HG03103 (cell line): ENCODE results near the gene GPC5.

Experiments used
- ATAC-seq: cut with Tn5 transposase; IDR thresholded peaks from one replicate; pipeline ENCODE4 v1.9.1; 2021; ENCODE audit warnings: low read depth; ENCODE audit not compliant: unreplicated experiment

Gene GPC5

GRCh38 chr13:91450913-91451312, 52.5 kb downstream of the GPC5 start:
- no peak for ATAC-seq

GRCh38 chr13:91454666-91455065, 56.2 kb downstream of the GPC5 start:
- ATAC-seq, result no peak

- no peak for ATAC-seq
Measured at GRCh38 chr13:91456837-91457236, 58.4 kb downstream of the GPC5 start.

- no peak for ATAC-seq
Measured at GRCh38 chr13:91459485-91459884, 61.1 kb downstream of the GPC5 start.

GRCh38 chr13:91464336-91464735, 65.9 kb downstream of the GPC5 start:
- no peak for ATAC-seq

DNA sequence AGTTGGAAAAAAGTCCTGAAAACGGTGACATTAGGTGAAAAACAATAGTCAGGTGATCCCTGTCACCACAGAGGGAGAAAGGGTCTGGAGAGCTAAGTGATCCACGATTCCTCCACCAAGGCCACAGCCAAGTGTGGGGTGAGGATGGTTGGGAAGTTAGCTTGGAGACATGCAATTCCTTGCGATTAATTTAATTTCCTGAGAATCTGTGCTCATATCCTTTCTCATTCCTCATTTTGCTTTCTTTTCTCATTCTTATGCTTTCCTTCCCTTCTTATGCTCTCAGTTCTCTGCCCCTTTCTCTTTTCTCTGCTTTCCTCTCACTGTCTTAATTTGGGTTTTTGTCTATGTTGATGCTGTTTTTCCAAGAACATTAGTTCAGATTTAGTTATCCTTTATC, 68.8 kb downstream of the GPC5 start:
- ATAC-seq, result no peak

GRCh38 chr13:91468301-91468700, 69.9 kb downstream of the GPC5 start:
- ATAC-seq, result no peak

DNA sequence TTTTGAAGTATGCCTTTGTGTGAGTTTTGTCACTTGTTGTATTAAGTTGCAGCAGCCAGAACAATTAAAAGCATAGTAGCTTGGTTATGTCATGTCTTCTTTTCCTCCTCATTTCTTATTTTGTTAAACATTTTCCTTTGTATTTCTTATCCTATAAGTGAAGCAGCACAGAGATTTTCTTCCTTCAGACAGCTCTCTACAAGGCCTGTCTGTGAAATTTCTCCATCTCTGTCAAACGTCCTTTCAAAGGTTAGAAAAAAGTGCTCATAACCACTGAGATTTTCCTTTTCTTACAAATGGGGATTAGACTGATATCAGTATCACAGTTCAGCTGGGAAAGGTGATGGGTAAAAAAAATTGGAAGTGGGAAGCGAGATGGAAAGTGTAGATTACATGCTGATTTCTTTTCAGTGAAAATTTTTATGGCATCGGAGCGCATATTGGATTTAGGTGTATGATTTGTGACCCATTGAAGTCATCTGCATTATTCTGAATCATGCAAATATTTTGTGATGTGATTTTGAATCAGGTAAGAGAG, 71.7 kb downstream of the GPC5 start:
- no peak for ATAC-seq

DNA sequence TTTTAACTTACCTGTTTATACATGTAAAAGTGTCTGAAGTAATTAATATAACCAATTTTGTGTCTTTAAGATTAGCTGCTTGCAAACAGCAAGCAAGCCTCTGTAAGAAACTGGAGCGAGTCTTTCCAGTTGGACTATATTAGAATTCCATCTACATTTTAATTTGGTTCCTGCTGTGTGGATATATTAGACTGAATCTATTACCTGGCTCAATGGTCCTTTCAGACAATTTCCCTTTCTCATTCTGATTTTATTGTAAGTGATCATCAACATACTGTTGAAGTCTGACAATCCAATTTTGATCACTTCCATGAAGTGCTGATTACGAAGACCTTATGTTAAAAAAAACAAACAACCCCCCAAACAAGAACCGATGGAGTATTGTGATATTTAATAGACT, 72.3 kb downstream of the GPC5 start:
- no peak for ATAC-seq

GRCh38 chr13:91482427-91482826, 84.0 kb downstream of the GPC5 start:
- ATAC-seq, result no peak

DNA sequence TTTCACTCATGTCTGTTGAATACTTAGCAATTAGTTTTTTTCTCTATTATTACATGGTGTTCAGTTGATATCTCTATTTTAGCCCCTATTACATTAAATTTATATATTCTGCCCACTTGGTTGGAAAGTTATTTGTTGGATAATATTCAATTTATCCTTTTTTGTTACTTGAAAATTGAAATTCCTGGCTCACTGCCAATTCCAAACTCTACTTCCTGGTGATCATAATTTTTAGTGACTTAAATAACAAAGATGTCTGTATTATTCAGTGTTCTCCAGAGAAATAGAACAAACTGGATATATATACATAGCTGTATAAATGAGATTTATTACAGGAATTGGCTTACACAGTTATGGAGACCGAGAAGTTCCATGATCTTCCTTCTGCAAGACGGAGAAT, 93.6 kb downstream of the GPC5 start:
- ATAC-seq, result no peak

GRCh38 chr13:91493442-91493841, 95.0 kb downstream of the GPC5 start:
- ATAC-seq, result no peak

DNA sequence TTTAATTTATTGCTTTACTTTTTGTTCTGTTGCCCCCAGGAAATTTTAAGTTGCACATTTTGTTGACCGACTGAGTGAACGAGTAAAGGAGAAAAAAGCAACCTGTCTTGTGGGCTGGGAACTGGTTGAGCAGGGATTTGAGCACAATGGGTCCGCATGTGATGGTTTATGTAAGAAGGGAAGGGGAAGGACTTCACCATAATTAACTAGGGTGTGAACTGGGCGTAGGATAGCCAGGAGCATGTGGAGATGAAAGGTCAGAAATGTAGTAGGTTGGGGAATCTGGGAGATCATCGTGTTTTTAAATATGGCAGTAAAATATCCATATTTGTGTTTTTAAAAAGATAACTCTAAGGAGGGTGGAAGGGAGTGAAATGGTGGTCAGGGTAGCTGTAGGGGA, 99.9 kb downstream of the GPC5 start:
- no peak for ATAC-seq

DNA sequence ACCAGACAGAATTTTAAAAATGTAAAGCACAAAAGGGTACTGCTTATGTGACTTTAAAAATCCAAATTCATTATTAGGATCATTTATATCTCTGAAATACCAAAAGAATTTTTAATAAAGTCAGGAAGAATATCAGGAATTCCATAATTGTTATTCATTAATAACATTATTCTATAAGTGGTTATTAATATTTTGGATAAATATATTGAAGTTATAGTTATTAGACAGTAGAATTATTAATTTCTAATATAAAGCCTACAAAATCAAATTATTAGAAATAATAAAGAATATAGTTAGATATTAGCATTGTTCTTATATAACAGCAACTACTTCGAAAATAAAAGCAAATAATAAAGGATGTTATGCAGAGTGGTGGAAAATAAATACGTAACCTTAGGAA, 105.8 kb downstream of the GPC5 start:
- no peak for ATAC-seq

DNA sequence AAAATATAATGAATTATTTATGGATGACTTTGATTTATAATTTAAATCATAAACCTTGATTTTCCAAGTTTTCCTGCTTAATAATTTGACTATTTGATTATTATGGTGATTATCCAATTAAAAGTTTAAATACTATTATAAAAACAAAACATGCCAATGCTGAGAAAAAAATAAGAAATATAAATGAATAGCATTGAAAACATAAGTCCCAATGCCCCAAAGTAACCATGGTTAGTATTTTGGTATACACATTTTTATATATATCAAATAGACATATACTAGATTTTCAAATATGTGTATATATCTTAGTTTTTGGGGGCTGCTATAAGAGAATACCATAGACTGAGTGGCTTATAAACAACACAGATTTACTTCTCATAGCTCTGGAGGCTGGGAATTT, 108.3 kb downstream of the GPC5 start:
- no peak for ATAC-seq

GRCh38 chr13:91510058-91510457, 111.6 kb downstream of the GPC5 start:
- no peak for ATAC-seq

DNA sequence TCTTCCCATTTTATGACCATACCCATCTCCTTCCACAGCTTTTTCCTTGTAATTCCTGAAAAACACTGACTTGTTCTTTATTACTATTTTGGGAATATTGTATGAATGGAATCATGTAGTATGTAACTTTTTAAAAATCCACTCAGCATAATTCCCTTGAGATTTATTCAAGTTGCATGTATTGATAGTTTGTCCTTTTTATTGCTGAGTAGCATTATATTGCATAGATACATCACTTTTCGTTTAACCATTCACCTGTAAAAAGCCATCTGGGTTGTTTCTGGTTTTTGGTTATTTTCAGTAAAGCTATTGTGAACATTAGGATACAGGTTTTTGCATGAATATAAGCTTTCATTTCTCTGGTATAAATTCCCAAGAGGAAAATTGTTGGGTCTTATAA, 115.4 kb downstream of the GPC5 start:
- no peak for ATAC-seq

GRCh38 chr13:91516799-91517198, 118.4 kb downstream of the GPC5 start:
- no peak for ATAC-seq

DNA sequence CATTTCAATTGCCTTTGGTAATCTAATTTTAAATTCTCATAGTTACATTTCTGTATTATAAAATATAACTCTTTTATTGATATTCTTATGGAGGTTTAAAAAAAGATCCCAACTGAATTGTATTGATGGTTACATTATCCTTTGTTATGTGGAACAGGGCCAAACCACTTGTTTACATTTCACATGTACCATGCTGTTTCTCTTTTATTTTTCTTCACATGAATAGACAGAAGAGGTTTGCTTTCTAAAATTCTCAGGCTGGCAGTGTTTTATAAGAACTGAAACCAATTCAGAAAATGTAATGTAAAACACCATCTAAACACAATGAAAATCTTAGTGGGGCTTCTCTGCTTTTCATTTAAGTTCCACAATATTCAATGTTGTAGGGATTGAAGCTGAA, 122.5 kb downstream of the GPC5 start:
- no peak for ATAC-seq

GRCh38 chr13:91523116-91523515, 124.7 kb downstream of the GPC5 start:
- no peak for ATAC-seq

DNA sequence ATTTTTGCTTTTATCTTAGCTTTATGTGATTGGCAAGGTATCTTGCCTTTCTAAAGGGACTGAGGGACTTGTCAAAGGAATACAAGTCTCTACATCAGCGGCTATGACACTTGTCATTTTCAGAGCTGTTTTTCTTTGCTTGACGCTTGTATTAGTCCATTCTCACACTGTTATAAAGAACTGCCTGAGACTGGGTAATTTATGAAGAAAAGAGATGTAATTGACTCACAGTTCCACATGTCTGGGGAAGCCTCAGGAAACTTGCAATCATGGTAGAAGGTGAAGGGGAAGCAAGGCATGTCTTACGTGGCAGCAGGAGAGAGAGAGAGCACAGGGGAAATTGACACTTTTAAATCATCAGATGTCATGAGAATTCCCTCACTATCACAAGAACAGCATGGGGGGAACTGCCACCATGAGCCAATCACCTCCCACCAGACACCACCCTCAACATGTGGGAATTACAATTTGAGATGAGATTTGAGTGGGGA, 128.2 kb downstream of the GPC5 start:
- ATAC-seq, result no peak

- no peak for ATAC-seq
Measured at GRCh38 chr13:91529739-91530482, 131.5 kb downstream of the GPC5 start.
